Measurements from ENCODE around the gene RPL23.

The RPL23 gene
- 751 to 839 reads per million in 2 donors for total RNA-seq

DNA sequence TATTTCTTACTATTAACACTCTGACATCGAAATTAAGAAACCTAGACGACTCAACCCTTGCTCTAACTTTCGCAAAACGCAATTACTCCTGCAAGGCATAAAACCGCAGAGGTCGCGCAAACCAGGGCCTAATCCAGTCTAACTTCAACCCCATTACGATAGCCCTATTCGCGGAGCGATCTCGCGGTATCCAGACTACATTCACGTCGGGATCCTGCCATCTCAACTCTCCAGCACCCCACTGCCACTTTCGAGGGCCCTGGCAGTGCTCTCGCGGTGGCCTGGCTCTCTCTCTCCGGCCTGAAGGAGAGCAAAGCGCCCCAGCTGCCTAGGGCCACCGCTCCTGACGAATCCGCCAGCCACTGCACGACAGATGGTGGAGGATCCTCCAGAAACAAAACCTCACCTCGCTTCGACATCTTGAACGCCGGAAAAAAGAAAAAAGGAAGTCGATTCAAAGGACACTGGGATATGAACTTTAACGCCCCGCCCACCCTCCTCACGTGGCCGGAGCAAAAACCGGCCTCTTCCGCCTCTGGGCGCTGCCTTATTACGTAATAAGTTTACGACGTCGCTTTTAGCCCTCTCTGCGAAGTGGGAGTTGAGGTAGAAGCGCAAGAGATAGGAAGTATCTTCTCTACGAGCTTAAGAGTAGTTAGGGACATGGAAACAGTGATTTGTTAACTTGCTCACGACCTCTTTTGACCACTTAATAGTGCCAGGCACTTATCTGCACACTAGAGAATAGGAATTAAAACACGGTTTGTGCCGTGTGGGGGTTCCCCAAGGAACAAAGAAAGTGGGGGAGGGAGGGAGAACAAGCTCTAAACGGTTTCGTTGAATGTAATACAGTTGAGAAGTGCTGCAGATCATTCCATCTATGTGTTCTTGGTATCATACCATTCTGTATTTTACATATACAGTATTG lies at the start of gene RPL23:
Gene RPL23, minus strand, starts transcription at position 430 of the 928 bp plus-strand sequence. Its CDS starts 11 bp downstream, at position 419.
- DNase-seq: peak; percentile 79

GRCh38 chr17:38900978-38901656 lies 47.6 kb upstream of the RPL23 start:
- DNase-seq: no peak

DNA sequence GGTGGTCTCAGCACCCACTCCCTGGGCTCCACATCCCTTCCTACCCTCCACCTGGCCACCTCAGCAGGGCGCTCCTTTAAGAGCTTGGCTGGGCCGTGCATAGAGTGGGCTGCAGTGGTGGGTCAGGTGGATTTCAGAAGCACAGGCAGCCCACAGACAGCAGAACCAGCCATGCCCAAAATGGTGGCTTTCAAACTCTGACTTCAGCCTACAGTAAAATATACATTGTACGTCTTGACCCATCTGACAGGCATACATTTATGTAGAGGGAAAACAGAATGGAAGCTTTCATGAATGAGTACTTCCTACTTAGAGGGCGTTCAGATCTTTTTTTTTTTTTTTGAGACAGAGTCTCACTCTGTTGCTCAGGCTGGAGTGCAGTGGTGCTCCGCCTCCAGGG lies 45.9 kb upstream of the RPL23 start:
- DNase-seq: no peak

- DNase-seq: peak; percentile 70
Observed at GRCh38 chr17:38898812-38899348, 45.4 kb upstream of the RPL23 start.

DNA sequence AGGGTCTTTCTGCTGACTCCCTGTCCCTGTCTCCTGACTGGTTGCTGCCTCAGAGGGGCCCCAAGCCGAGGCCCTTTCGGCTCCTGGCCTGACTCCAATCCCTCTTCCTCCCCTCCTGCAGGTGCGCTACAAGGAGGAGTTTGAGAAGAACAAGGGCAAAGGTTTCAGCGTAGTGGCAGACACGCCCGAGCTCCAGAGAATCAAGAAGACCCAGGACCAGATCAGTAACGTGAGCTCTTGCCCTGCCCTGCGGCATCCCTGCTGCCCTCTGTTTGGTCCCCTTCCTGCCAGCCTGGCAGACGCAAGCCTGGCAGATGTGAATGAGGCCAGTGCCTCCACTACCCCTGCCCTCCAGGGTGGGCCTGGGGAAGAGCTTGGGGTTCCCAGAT lies 44.8 kb upstream of the RPL23 start:
- no peak for DNase-seq

- DNase-seq: no peak
Observed at GRCh38 chr17:38897671-38898290, 44.3 kb upstream of the RPL23 start.

- no peak for DNase-seq
Observed at GRCh38 chr17:38897176-38897575, 43.7 kb upstream of the RPL23 start.

DNA sequence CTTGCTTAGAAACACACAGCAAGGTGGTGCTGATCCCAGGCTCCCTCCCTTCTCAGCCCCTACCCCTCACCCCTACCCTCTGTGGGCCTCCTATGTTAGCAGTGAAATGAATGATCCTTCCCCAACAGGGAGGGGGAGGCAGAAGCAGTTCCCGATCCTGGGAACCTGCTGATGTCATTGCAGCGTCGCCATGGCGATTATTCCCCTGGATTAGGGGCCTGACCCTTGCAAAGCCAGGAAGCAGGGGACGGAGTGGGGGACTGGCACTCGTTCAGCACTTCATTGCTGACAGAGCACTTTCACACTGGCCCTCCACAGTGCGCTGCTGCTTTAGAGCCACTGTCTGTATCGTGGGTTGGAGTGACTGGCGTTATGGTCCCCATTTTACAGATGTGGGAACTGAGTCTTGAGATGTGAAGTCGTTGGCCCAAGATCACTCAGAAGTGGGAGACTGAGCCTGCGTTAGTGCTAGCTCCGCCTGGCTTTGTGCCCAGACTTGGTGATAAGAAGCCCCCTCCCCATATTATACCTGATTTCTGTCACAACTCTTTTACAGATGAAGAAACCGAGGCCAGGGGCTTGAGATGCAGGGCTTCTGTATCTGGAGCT lies 42.9 kb upstream of the RPL23 start:
- no peak for DNase-seq

GRCh38 chr17:38894276-38894675 lies 40.8 kb upstream of the RPL23 start:
- DNase-seq: no peak

DNA sequence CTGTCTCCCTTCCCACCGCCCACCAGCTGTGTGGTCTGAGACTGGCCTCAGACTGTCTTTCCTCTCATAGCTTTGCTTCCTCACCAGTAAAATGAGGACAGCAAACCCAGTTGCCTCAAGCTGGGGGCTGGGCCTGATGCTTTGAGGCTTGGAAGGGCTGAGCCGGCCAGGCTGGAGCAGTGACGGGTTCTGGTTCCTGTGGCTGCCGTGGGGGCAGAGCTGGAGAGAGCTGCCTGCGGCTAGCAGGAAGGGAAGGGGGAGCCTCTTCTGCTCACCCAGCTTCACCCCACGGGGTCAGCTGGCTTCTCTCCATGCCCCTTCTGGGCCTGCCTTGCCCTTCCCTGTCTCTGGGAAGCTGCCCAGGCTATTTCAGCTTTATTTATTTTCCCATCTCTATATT lies 40.1 kb upstream of the RPL23 start:
- DNase-seq: no peak

- DNase-seq: no peak
Observed at GRCh38 chr17:38893113-38893512, 39.6 kb upstream of the RPL23 start.

DNA sequence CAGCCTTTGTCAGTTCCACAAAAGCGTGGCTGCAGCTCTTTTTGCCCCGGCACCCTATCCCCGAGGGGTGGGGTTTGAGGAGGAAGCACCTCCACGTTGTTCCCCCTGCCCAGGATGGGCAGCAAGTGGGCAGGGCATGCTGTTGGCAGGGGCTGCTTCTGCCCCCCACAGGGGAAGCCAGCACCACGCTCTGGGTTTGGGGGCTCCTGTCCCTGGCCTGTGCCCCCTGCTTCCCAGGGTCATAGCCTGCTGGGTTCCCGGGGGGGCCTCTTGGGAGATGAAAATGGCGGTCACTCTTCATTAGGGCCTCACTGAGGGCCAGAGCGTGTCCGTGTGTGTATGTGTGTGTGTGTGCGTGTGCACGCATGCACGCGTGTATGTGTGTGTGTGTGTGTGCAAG lies 39.1 kb upstream of the RPL23 start:
- no peak for DNase-seq

GRCh38 chr17:38892083-38892482 lies 38.6 kb upstream of the RPL23 start:
- DNase-seq: no peak

GRCh38 chr17:38891441-38891840 lies 37.9 kb upstream of the RPL23 start:
- DNase-seq: no peak

DNA sequence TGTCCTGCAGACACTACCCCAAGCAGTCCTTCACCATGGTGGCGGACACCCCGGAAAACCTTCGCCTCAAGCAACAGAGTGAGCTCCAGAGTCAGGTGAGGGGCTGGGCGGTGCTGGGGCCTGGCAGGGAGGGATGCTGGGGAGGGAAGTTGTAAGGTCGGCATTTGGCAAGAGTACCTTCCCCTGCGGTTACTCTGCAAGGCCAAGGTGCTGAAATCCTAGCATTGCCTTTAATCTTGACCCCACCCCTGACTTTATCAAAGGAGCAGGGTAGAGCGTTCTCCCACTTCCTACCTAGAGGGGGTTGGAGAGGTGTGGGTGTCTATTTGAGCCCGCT lies 36.9 kb upstream of the RPL23 start:
- no peak for DNase-seq

DNA sequence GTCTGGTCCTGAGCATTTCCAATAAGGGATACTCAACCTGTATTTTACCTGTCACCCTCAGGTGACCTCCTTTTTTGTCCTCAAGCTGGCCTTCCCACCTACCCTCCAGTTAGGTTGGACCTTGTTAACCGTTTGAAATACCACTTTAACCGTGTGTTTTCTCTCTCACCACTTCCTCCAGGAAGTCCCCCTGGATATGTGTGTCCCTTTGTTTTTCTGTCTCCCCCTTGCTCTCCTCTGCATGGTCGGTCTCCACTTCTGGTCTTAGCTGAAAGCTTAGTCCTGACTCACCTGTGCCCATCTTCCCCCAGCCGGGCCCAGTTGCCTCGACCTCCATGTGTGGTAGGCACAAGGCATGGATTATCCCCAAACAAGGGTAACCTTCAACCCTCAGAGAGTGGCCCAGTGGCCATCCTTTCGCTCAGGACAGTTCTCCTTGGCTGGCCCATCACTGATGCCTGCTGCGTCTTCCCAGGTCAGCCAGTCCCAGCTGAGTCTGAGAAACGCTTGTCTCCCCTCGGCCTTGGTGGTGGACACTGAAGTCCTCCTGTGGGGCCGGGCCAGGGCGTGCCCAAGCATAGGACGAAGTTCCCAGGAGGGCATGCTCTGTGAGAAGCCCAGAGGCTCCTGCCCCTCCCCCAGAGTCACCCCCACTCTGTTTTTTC lies 36.4 kb upstream of the RPL23 start:
- no peak for DNase-seq

DNA sequence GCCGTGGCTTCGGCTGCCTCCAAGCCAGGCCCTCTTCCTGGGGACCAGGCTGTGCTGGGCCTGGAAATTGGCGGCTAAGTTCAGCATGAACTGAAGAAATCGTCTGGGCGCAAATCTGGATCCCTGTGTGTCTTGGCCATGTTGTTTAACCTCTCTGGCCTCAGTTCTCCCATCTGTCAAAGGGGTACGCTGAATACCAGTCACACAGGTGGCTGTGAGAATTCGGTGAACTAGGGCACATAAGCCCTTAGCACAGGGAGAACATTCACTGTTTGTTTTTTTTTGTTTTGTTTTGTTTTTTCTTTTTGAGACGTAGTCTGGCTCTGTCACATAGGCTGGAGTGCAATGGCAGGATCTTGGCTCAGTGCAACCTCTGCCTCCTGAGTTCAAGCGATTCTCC lies 35.3 kb upstream of the RPL23 start:
- DNase-seq: no peak

DNA sequence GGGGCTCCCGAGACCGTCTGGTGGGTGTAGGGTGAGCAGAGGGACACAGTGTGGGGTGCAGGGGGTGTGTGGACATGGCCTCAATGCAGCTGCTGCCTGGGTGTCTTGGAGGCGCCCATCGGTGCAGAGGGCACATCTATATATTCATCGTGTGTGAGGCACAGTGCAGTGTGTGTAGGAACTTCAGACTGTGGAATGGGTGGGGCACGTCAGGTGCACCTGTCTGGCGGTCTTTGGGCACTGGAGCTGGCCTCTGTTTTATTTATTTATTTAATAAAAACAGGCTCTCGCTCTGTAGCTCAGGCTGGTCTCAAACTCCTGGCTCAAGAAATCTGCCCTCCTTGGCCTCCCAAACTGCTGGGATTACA lies 33.1 kb upstream of the RPL23 start:
- no peak for DNase-seq

DNA sequence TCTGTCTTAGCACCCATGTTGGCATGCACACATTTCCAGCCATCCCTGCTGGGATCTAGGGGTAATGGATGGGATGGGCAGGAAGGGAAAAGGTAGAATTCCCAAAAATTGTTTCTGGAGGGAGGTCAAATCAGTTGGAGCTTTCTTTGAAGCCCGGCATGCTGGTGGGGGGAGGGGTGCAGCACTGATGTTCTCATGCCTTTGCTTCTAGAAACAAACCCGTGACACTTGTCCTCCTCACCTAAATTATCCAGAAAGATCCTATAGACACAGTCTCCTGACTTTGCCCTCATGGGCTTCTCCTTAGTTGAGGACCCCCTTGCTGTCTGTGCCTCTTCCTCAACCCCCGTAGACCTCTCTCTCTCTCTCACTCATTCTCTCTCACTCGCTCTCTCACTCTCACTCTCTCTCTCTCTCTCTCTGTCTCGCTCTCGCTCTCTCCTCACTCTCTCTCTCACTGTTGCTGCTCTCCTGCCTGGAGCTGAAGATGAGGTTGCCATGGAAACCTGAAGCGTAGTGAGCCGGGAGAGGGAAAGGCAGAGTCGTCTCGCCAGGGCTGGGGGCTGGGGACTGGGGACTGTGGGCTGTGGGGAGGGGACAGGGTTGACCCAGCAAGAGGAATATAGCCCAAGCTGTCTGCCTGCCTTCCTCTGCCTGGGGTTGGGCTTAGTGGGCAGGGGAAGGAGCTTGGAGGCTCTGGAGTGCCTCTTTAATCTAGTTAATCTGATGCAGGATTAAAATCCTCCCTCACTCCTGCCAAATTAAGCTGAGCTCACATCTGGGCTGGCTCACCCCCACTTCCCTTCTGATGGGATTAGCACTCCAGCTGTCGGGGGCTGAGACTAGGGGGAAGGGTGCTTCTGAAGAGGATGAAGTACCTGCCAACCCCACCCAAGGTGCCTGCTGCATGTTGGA lies 32.5 kb upstream of the RPL23 start:
- DNase-seq: no peak

- no peak for DNase-seq
Observed at GRCh38 chr17:38885044-38885727, 31.7 kb upstream of the RPL23 start.

Measured in T-helper 9 cell (primary cell).